ENCODE measurements around the gene SPCS1. TPM values are rescaled to one million over a fixed set of nuclear protein-coding genes. Genes with fewer than 3 reads are reported as not detected.

The SPCS1 gene
- polyA plus RNA-seq, 1 experiment = 161 TPM

- Histone ChIP-seq H3K27me3 (ENCODE audit: control insufficient read depth, insufficient read depth, low read length) (no peaks in the 10 kb centered on the region), H3K4me3 (ENCODE audit: low read depth, low read length) (no peak overlapping the region), H3K27ac (ENCODE audit: low read depth, low read length) (no peak overlapping the region), H3K9me3 (ENCODE audit: control insufficient read depth, insufficient read depth, low read length) (no peaks in the 10 kb centered on the region)
- ChIA-PET CTCF (no interaction called here), POLR2A (no interaction called here)
- no peak for DNase-seq (ENCODE audit: low read depth, low spot score)
- no peak for TF ChIP-seq CTCF (IDR thresholded peaks at IDR 0.05; ENCODE audit: low read depth, low read length)
Observed at GRCh38 chr3:52694528-52695189, 11.2 kb upstream of the SPCS1 start.

- no peaks in the 10 kb centered on the region for H3K9me3 ChIP-seq (ENCODE audit: control insufficient read depth, insufficient read depth, low read length)
- H3K27me3 ChIP-seq (ENCODE audit: control insufficient read depth, insufficient read depth, low read length) = no peaks in the 10 kb centered on the region
- TF ChIP-seq CTCF (IDR thresholded peaks at IDR 0.05; ENCODE audit: low read depth, low read length) = no peak
- ChIA-PET CTCF (no interaction called here), POLR2A (interaction anchor here (1.0 kb wide), 1 partner anchor 9 kb away, joined by 3 read pairs; no protein-coding TSS in a partner anchor)
- no peak overlapping the region for H3K27ac ChIP-seq (ENCODE audit: low read depth, low read length)
- DNase-seq (ENCODE audit: low read depth, low spot score) = no peak
- no peak overlapping the region for H3K4me3 ChIP-seq (ENCODE audit: low read depth, low read length)
Observed at GRCh38 chr3:52695798-52696671, 9.9 kb upstream of the SPCS1 start.

- Histone ChIP-seq H3K9me3 (ENCODE audit: control insufficient read depth, insufficient read depth, low read length) (no peaks in the 10 kb centered on the region), H3K27me3 (ENCODE audit: control insufficient read depth, insufficient read depth, low read length) (no peaks in the 10 kb centered on the region), H3K27ac (ENCODE audit: low read depth, low read length) (no peak overlapping the region), H3K4me3 (ENCODE audit: low read depth, low read length) (no peak overlapping the region)
- no peak for DNase-seq (ENCODE audit: low read depth, low spot score)
- POLR2A ChIA-PET = interaction anchor here (1.0 kb wide), 1 partner anchor 10 kb away, joined by 3 read pairs; no protein-coding TSS in a partner anchor
- CTCF ChIA-PET = interaction anchor here (0.6 kb wide), 1 partner anchor 373 kb away, joined by 4 read pairs; no protein-coding TSS in a partner anchor
- no peak for TF ChIP-seq CTCF (IDR thresholded peaks at IDR 0.05; ENCODE audit: low read depth, low read length)
Observed at GRCh38 chr3:52696830-52697631, 8.9 kb upstream of the SPCS1 start.

GRCh38 chr3:52697632-52697965 is 8.3 kb upstream of the SPCS1 start:
- Histone ChIP-seq H3K27ac (ENCODE audit: low read depth, low read length) (no peak overlapping the region), H3K9me3 (ENCODE audit: control insufficient read depth, insufficient read depth, low read length) (no peaks in the 10 kb centered on the region), H3K4me3 (ENCODE audit: low read depth, low read length) (no peak overlapping the region), H3K27me3 (ENCODE audit: control insufficient read depth, insufficient read depth, low read length) (no peaks in the 10 kb centered on the region)
- TF ChIP-seq CTCF (IDR thresholded peaks at IDR 0.05; ENCODE audit: low read depth, low read length) = no peak
- POLR2A ChIA-PET = no interaction called here
- DNase-seq (ENCODE audit: low read depth, low spot score) = no peak
- CTCF ChIA-PET = interaction anchor here (0.6 kb wide), 1 partner anchor 373 kb away, joined by 4 read pairs; no protein-coding TSS in a partner anchor
